ENCODE results near the gene GNA15.
A peak's percentile ranks its signal among the peaks of the same experiment; 100 is the strongest.
"Not testable (repeated sequence)": the region's sequence is repeated elsewhere in the genome, so short reads cannot be mapped to it uniquely, and the experiment has no call there.

Gene GNA15

DNA sequence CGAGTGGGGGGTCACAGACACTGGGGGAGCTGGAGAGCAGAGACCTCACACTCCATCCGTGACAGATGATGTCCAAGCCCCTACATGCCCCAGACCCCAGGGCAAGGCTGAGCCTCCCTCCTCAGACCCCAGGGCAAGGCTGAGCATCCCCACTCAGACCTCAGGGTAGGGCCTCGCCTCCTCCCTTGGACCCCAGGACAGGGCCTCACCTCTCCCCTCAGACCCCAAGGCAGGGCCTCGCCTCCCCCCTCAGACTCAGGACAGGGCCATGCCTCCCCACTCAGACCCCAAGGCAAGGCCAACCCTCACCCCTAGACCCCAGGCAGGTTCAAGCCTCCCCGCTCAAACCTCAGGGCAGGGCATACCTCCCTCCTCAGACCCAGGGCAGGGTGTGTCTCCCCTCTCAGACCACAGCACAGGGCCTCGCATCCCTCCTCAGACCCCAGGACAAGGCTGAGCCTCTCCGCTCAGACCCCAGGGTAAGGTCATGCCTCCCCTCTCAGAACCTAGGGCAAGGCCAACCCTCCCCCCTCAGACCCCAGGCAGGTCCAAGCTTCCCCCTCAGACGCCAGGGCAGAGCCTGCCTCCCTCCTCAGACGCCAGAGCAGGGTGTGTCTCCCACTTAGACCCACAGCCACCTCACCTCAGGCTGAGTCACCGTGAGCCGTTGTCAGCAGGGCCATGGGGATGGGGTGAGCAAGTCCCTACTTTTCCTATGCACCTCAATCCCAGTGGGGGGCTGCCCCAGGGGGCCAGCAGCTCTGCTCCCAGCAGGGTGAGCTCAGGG lies 41.1 kb downstream of the GNA15 start:
- no peak for FAIRE-seq

DNA sequence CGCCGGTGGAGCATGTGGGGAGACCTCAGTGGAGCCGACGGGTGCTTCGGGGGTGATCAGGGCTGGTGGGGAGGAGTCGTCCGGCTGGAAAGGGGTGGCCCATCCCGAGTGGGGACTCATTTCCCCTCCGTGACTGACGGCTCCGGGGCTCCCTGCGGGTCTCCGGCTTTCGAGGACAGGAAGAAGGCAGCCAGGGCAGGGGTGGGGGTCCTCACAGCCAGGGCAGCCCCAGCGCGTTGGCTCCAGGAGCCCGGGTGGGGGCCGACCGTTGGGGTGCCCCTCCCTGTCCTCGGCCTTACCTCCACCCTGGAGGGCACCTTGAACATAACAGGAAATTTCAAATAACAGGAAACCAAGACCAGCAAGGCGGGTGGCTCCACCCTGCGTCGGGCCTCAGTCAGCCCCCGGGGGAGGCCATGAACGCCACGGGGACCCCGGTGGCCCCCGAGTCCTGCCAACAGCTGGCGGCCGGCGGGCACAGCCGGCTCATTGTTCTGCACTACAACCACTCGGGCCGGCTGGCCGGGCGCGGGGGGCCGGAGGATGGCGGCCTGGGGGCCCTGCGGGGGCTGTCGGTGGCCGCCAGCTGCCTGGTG lies 42.6 kb downstream of the GNA15 start, which contains the start of gene S1PR4:
S1PR4 (plus strand) TSS at position 393 of the 596 bp plus-strand sequence; CDS start at position 417, 24 bp downstream.
- no peak for FAIRE-seq

GRCh38 chr19:3178973-3179738 lies 43.3 kb downstream of the GNA15 start:
- FAIRE-seq = no peak

DNA sequence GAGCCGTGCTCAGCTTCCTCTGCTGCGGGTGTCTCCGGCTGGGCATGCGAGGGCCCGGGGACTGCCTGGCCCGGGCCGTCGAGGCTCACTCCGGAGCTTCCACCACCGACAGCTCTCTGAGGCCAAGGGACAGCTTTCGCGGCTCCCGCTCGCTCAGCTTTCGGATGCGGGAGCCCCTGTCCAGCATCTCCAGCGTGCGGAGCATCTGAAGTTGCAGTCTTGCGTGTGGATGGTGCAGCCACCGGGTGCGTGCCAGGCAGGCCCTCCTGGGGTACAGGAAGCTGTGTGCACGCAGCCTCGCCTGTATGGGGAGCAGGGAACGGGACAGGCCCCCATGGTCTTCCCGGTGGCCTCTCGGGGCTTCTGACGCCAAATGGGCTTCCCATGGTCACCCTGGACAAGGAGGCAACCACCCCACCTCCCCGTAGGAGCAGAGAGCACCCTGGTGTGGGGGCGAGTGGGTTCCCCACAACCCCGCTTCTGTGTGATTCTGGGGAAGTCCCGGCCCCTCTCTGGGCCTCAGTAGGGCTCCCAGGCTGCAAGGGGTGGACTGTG lies 44.0 kb downstream of the GNA15 start:
- FAIRE-seq = no peak

GRCh38 chr19:3183721-3184641 lies 48.1 kb downstream of the GNA15 start:
- no peak for FAIRE-seq

DNA sequence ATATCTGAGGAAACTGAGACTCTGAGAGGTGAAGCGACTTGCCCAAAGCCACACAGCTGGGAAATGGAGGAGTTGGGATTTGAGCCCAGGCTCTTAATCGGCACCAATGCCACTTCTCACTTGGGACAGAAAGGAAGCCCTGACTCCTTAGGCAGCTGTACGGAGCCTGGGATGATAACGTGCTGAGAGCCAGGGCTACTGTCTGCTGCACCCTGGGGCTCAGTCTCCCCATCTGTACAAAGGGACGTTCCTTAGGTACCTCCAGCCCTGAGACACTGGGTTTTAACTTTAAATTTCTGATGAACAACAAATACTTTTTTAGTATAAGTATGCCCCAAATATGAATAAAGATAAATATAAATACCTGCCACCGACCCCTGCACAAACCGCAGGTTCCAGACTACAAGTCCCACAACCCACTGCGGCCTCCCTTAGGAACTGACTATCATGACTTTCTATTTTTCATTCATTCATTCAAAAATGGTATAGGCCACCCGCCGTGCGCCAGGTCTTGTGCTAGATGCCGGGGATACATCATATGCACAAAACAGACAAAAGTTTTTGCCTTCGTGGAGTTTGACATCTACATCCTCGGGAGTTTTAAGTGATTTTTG lies 49.1 kb downstream of the GNA15 start:
- FAIRE-seq = no peak

GRCh38 chr19:3185461-3186159 lies 49.8 kb downstream of the GNA15 start, which contains the start of gene NCLN:
Gene NCLN, plus strand, starts transcription at chr19:3185930. Its CDS starts 101 bp downstream, at chr19:3186031.
- peak; percentile 79 for FAIRE-seq

DNA sequence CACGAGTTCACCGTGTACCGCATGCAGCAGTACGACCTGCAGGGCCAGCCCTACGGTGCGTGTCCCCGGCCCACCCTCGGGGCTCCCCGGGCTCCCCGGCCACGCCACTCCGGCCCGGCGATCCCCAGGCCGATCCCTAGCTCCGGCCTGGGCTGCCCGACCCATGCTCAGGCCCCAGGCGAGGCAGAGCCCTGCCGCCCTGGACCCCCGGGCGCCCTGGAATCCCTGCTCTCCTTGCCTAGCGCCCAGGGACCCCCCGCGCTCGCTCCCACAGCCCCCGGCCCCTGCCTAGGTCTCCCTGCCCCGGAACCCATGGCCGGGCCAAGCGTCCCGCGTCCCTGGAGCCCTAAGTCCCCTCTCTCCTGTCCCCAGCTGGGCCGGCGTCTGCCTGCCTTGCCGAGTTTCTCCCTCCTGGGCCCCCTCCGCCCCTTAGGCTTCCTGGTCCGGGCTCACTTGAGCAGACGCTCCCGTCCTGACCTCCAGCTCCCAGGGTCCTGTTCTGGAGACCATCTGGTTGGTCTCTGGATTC lies 50.4 kb downstream of the GNA15 start:
- no peak for FAIRE-seq

DNA sequence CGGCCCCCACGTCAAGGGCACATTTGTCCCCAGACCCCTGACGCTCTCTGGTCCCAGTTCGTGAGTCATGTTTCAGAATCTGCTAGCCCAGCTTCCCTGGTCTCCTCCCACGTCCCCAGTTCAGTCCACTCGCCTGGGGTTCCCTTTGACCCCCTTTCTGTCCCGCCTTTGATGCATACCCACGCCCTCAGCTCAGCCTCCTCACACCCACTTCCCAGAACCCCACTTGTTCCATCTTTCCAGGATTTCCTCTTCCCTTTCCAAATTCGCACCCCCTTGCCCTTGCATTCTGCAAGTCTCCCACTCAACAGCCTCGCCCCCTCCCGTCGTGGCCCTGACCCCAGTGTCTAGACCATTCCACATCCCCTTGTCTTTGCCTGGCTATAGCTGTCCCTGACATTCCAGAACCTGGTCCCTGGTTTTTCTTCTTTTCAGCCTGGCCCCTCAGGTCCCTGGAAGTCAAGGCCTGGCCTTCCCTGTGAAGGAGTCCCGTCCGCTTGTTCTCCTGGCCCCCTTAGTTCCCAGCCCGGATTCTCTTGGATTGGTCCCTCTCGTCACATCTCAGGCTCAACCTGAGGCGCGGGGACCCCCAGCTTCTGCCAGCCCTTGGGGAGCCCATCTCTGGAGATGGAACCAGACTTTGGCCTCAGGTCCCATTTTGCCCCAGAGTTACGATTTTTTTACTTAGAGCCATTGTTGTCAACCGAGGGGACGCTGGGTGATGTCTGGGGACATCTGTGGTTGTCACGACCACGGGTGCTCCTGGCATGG lies 51.2 kb downstream of the GNA15 start:
- no peak for FAIRE-seq

DNA sequence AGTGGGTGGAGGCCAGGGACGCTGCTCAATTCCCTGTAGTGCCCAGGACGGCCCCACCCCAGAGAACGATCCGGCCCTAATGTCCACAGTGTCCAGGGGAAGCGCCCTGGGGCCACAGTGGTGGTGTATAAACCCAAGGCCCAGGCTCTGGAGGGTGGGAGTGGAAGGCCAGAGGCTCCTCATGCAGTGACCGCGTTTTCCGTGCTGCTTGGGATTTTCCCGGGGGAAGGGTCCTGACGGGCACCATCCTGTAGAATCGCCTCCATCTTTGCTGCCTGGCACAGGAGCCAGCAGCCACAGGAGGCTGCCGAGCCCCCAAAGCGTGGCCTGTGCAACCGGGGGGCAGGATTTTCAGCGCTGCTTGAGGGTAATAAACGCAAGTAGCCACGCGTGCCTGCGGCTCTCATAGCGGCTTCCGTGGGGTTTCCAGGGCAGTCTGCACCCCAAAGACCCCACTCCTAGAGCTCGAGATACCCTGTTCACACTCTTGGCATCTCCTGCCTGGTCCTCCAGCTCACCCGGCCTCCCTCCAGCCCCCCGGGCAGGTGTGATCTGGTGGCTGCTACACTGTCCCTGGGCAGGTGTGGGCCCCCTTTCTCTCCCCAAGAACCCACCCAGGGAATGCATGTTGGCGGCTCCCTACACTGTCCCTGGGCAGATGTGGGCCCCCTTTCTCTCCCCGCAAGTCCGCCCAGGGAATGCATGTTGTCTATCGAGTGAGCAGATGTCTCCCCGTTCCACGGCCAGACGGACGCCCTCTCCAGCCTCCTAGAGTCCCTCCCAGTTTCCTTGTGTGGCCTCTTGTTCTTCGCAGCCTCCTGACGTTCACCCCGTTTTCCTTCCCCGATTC lies 52.1 kb downstream of the GNA15 start:
- FAIRE-seq = no peak

GRCh38 chr19:3188627-3189596 lies 53.1 kb downstream of the GNA15 start:
- no peak for FAIRE-seq

- no peak for FAIRE-seq
Observed at GRCh38 chr19:3189702-3190469, 54.1 kb downstream of the GNA15 start.

- FAIRE-seq = no peak
Observed at GRCh38 chr19:3190470-3190770, 54.6 kb downstream of the GNA15 start.

DNA sequence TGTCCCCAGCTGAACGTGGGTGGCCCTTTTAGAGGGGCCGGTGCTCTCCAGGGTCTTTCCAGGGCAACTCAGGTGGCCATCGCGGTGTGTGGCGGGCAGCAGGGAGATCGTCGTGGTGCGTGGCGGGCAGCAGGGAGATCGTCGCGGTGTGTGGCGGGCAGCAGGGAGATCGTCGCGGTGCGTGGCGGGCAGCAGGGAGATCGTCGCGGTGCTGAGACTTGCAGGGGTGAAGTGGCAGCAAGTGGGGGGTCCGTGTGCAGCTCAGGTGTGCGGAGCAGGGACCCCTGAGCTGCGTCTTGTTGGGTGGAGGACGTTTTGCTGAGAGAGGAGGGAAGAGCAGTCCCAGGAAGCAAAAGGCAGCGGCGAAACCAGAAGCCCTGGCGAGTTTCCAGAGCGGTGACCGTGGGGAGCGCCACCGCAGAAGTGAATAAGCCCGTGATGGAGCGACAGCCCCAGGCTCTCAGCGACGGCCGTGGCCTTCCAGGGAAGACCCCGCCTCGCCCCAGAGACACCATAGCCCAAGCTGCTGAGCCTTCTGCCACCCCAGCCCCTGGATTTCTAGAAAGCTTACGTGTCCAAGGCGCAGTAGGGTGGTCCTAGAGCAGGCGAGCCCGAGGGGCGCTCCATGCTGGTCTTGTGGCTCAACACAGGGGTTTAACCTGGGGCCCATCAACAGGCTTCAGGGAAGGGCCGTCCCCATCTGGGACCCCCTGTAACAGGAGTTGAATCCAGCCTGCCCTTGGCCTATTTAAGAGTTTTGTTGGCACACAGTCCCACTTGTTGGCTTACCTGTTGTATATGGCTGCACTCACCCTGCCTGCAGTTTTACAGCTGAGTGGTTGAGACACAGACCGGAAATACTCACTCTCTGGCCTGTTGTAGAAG lies 55.3 kb downstream of the GNA15 start:
- FAIRE-seq = no peak

DNA sequence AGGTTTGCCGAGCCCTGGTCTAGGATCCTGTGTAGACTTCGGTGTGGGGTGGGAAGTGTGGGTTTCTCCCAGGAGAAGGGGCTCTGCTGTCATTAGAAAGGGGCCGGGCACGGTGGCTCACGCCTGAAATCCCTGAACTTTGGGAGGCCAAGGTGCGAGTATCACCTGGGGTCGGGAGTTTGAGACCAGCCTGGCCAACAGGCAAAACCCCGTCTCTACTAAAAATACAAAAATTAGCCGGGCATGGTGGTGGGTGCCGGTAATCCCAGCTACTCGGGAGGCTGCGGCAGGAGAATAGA lies 55.9 kb downstream of the GNA15 start:
- not testable (repeated sequence) for FAIRE-seq

DNA sequence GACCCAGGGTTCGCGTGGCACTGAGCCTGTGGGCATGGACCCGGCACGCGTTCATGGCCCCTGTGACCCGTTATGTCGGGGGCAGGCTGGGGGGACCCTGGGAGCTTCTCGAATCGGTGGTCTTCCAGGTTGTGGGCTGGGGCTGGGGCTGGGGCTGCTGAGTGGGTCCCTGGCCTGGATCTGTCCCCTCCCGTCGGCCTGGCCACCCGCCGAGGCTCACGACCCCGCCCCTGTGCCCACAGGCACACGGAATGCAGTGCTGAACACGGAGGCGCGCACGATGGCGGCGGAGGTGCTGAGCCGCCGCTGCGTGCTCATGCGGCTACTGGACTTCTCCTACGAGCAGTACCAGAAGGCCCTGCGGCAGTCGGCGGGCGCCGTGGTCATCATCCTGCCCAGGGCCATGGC lies 56.4 kb downstream of the GNA15 start:
- FAIRE-seq = no peak

All from G401.6 (cell line).